ENCODE measurements around the gene USP36.
A peak's percentile ranks its signal among the peaks of the same experiment; 100 is the strongest.
"Not testable (repeated sequence)": the region's sequence is repeated elsewhere in the genome, so short reads cannot be mapped to it uniquely, and the experiment has no call there.

USP36 gene

DNA sequence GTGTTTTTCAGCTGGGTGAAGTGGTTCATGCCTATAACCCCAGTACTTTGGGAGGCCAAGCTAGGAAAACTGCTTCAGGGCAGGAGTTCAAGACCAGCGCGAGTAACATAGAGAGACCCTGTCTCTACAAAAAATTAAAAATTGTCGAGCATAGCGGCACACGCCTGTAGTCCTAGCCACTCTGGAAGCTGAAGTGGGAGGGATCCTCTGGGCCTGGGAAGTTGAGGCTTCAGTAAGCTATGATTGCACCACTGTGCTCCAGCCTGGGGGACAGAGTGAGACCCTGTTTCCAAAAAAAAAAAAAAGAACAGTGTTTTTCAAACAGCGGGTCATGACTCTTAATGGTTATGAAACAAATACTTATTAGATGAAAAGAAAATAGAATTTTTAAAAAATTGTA lies 56.3 kb downstream of the USP36 start:
- H3K9ac ChIP-seq (ENCODE audit: low read depth in 1 of 2, low read length in 2 of 2) = no peak overlapping the region
- no peak overlapping the region for H3K27ac ChIP-seq (ENCODE audit: low read depth, low read length)
- no peaks in the 10 kb centered on the region for H3K9me3 ChIP-seq (ENCODE audit: control insufficient read depth in 1 of 2, low read length in 2 of 2)
- H3K36me3 ChIP-seq (ENCODE audit: control insufficient read depth in 1 of 2, insufficient read depth in 2 of 2, low read length in 2 of 2) = peaks cover 0 to 4% of the 10 kb centered on the region in 2 donors
- H3K4me1 ChIP-seq (ENCODE audit: control insufficient read depth in 1 of 2, insufficient read depth in 2 of 2, low read length in 2 of 2) = peaks cover 16 to 17% of the 10 kb centered on the region in 2 donors
- H3K4me3 ChIP-seq (ENCODE audit: low read depth in 1 of 2, low read length in 2 of 2) = no peak overlapping the region
- no peaks in the 10 kb centered on the region for H3K27me3 ChIP-seq (ENCODE audit: control insufficient read depth in 1 of 2, insufficient read depth in 2 of 2, low read length in 2 of 2)

DNA sequence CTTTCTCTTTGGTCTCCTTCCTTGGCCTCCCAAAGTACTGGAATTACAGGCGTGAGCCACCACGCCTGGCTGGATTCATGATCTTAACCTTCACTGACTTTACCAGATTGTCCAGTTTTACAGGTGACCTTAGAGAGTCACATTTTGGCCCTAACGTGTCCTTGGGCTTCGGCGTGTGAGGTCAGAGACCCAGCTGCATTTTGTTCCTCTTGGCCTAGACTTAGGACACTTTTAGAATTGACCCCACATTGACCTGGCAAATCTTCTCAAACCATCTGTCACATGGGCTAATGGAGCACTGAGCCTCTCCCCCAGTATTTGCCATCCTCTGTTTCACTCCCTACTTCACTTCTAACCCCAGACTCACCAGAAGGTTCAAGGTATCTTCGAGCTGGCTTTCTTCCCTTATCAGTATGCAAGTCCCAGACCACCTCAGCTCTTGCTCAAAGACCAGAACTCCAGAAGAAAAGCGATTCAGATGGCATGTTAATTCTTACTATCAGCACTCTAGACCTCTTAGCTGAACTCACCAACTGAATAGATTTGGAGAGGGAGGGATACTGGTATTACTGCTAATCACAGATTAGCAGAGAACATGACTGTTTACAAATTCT lies 56.8 kb downstream of the USP36 start:
- Histone ChIP-seq H3K27ac (ENCODE audit: low read depth, low read length) (no peak overlapping the region), H3K36me3 (ENCODE audit: control insufficient read depth in 1 of 2, insufficient read depth in 2 of 2, low read length in 2 of 2) (peaks cover 0 to 4% of the 10 kb centered on the region in 2 donors), H3K9me3 (ENCODE audit: control insufficient read depth in 1 of 2, low read length in 2 of 2) (no peaks in the 10 kb centered on the region), H3K4me3 (ENCODE audit: low read depth in 1 of 2, low read length in 2 of 2) (no peak overlapping the region), H3K4me1 (ENCODE audit: control insufficient read depth in 1 of 2, insufficient read depth in 2 of 2, low read length in 2 of 2) (peaks cover 16 to 17% of the 10 kb centered on the region in 2 donors), H3K9ac (ENCODE audit: low read depth in 1 of 2, low read length in 2 of 2) (no peak overlapping the region), H3K27me3 (ENCODE audit: control insufficient read depth in 1 of 2, insufficient read depth in 2 of 2, low read length in 2 of 2) (no peaks in the 10 kb centered on the region)

DNA sequence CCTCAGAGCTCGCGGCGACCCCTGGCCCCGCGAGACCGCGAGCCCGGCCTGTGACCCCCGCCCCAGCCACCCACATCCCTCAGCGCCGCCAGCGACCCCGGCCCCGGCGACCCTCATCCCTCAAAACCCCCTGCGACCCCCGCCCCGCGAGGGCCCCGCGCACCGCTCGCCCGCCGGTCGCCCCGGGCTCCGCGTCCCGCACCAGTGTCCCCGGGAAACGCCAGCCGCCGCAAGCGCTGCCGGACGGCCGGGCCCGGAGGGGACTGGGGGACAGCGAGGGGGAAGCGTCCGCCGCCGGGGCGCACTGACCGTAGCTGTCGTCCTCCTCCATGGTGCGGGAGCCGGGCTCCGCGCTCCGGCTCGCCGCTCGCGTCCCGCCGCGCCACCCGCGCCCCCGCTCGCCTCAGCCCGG lies 58.7 kb downstream of the USP36 start, which contains the start of gene CYTH1:
Gene CYTH1 (minus strand): TSS at position 381 of the 412 bp plus-strand sequence. CDS start 50 bp downstream, at position 331.
- Histone ChIP-seq H3K9ac (ENCODE audit: low read depth in 1 of 2, low read length in 2 of 2) (peak within 1 kb of the TSS; percentile 86 to 99), H3K4me1 (ENCODE audit: control insufficient read depth in 1 of 2, insufficient read depth in 2 of 2, low read length in 2 of 2) (peaks cover 16 to 17% of the 10 kb centered on the region in 2 donors), H3K36me3 (ENCODE audit: control insufficient read depth in 1 of 2, insufficient read depth in 2 of 2, low read length in 2 of 2) (no peaks in the 10 kb centered on the region), H3K27me3 (ENCODE audit: control insufficient read depth in 1 of 2, insufficient read depth in 2 of 2, low read length in 2 of 2) (no peaks in the 10 kb centered on the region), H3K4me3 (ENCODE audit: low read depth in 1 of 2, low read length in 2 of 2) (peak within 1 kb of the TSS; percentile 86 to 90), H3K9me3 (ENCODE audit: control insufficient read depth in 1 of 2, low read length in 2 of 2) (no peaks in the 10 kb centered on the region), H3K27ac (ENCODE audit: low read depth, low read length) (peak within 1 kb of the TSS; percentile 94)

DNA sequence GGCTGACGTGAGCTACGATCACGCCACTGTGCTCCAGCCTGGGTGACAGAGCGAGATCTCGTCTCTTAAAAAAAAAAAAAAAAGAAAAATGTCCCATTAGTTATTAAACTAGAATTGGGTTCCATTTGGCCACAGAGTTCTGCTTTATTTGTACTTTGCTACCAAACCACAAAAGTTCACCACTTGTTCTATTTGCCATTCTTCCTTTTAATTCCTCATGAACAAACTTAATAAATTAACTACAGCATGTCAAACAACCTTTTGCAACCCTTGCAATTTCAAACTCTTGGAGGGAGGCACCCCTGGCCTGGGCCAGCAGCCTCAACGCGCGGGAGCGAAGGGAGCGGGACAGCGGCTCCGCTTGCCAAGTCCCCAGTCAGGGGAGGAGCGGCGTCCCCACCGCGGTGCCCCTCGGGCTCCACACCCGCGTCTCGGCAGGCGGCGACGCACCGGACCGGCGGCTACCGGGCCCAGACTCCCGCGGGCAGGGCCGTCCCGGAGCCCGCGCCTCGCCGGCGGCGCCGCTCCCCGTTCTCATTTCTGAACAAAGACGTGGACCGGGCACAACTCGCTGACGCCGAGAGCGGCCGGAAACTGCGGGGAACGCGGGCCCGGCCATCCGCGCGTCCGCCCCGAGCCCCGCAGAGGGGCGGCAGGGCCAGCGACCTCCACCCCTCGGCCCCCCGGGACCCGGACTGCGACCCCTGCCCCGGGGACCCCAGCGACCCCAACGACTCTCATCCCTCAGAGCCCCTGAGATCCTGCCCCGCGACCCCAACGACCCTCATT lies 59.3 kb downstream of the USP36 start:
- H3K9me3 ChIP-seq (ENCODE audit: control insufficient read depth in 1 of 2, low read length in 2 of 2) = no peaks in the 10 kb centered on the region
- H3K4me1 ChIP-seq (ENCODE audit: control insufficient read depth in 1 of 2, insufficient read depth in 2 of 2, low read length in 2 of 2) = peaks cover 16 to 17% of the 10 kb centered on the region in 2 donors
- peak overlapping the region; percentile 80 for H3K27ac ChIP-seq (ENCODE audit: low read depth, low read length)
- H3K9ac ChIP-seq (ENCODE audit: low read depth in 1 of 2, low read length in 2 of 2) = peak overlapping the region; percentile 79 to 86
- peak overlapping the region; percentile 79 to 81 for H3K4me3 ChIP-seq (ENCODE audit: low read depth in 1 of 2, low read length in 2 of 2)
- H3K36me3 ChIP-seq (ENCODE audit: control insufficient read depth in 1 of 2, insufficient read depth in 2 of 2, low read length in 2 of 2) = no peaks in the 10 kb centered on the region
- no peaks in the 10 kb centered on the region for H3K27me3 ChIP-seq (ENCODE audit: control insufficient read depth in 1 of 2, insufficient read depth in 2 of 2, low read length in 2 of 2)

DNA sequence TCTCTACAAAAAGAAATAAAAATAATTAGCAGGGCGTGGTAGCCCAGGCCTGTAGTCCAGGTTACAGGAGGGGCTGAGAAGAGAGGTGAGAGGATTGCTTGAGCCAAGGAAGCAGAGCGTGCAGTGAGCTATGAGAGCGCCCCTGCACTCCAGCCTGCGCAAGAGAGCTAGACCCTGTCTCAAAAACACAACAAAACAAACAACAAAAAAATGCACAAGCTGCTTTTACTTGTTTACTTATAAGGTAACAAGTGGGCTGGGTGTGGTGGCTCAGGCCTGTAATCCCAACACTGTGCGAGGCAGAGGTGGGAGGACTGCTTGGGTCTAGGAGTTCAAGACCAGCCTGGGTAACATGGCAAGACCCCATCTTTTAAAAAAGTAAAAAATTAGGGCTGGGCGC lies 60.3 kb downstream of the USP36 start:
- H3K9ac ChIP-seq (ENCODE audit: low read depth in 1 of 2, low read length in 2 of 2) = peak overlapping the region; percentile 54 to 55

DNA sequence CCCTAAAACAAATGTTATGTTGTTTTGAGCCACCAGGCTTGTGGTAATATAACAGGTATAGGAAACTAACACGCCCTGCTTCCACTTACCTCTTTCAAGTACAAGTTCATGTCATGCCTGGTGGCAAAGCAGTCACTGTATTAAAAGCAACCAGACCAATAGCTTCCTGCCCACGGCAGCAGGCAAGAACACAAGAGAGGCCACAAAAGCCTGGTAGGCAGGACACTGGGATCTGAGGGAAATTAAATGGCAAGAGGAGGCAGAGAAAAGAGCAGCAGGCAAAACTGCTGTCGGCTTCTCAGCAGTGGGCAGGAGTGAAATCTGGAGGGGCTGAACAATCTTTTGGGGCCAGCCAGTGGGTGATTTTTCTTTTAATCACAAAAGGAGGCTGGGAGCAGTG lies 60.8 kb downstream of the USP36 start:
- Histone ChIP-seq H3K9ac (ENCODE audit: low read depth in 1 of 2, low read length in 2 of 2) (peak overlapping the region; percentile 54 to 55), H3K4me1 (ENCODE audit: control insufficient read depth in 1 of 2, insufficient read depth in 2 of 2, low read length in 2 of 2) (peaks cover 16 to 17% of the 10 kb centered on the region in 2 donors), H3K36me3 (ENCODE audit: control insufficient read depth in 1 of 2, insufficient read depth in 2 of 2, low read length in 2 of 2) (no peaks in the 10 kb centered on the region), H3K27me3 (ENCODE audit: control insufficient read depth in 1 of 2, insufficient read depth in 2 of 2, low read length in 2 of 2) (no peaks in the 10 kb centered on the region), H3K9me3 (ENCODE audit: control insufficient read depth in 1 of 2, low read length in 2 of 2) (no peaks in the 10 kb centered on the region), H3K4me3 (ENCODE audit: low read depth in 1 of 2, low read length in 2 of 2) (peak overlapping the region in 1 of 2 donors; percentile 50), H3K27ac (ENCODE audit: low read depth, low read length) (peak overlapping the region; percentile 70)

More for the DNA sequence above, 60.3 kb downstream of the USP36 start:
- Histone ChIP-seq H3K4me3 (ENCODE audit: low read depth in 1 of 2, low read length in 2 of 2) (peak overlapping the region in 1 of 2 donors; percentile 50), H3K4me1 (ENCODE audit: control insufficient read depth in 1 of 2, insufficient read depth in 2 of 2, low read length in 2 of 2) (peaks cover 16 to 17% of the 10 kb centered on the region in 2 donors), H3K36me3 (ENCODE audit: control insufficient read depth in 1 of 2, insufficient read depth in 2 of 2, low read length in 2 of 2) (no peaks in the 10 kb centered on the region), H3K9me3 (ENCODE audit: control insufficient read depth in 1 of 2, low read length in 2 of 2) (no peaks in the 10 kb centered on the region), H3K27ac (ENCODE audit: low read depth, low read length) (peak overlapping the region; percentile 70), H3K27me3 (ENCODE audit: control insufficient read depth in 1 of 2, insufficient read depth in 2 of 2, low read length in 2 of 2) (no peaks in the 10 kb centered on the region)

DNA sequence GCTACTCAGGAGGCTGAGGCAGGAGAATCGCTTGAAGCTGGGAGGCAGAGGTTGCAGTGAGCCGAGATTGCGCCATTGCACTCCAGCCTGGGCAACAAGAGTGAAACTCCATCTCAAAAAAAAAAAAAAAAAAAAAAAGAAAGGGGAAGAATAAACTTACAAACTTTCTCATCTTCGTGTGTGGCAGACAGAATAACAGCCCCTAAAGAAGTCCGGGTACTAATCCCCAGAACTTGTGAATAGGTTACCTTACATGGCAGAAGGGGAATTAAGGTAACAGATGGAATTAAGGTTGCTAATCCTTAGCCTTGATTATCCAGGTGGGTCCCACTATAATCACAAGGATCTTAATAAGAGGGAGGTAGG lies 61.3 kb downstream of the USP36 start:
- H3K27me3 ChIP-seq (ENCODE audit: control insufficient read depth in 1 of 2, insufficient read depth in 2 of 2, low read length in 2 of 2); H3K9me3 ChIP-seq (ENCODE audit: control insufficient read depth in 1 of 2, low read length in 2 of 2); H3K36me3 ChIP-seq (ENCODE audit: control insufficient read depth in 1 of 2, insufficient read depth in 2 of 2, low read length in 2 of 2): not testable (repeated sequence)
- peaks cover 20 to 22% of the 10 kb centered on the region in 2 donors for H3K4me1 ChIP-seq (ENCODE audit: control insufficient read depth in 1 of 2, insufficient read depth in 2 of 2, low read length in 2 of 2)
- peak overlapping the region; percentile 54 to 55 for H3K9ac ChIP-seq (ENCODE audit: low read depth in 1 of 2, low read length in 2 of 2)
- peak overlapping the region in 1 of 2 donors; percentile 50 for H3K4me3 ChIP-seq (ENCODE audit: low read depth in 1 of 2, low read length in 2 of 2)
- peak overlapping the region; percentile 70 for H3K27ac ChIP-seq (ENCODE audit: low read depth, low read length)

DNA sequence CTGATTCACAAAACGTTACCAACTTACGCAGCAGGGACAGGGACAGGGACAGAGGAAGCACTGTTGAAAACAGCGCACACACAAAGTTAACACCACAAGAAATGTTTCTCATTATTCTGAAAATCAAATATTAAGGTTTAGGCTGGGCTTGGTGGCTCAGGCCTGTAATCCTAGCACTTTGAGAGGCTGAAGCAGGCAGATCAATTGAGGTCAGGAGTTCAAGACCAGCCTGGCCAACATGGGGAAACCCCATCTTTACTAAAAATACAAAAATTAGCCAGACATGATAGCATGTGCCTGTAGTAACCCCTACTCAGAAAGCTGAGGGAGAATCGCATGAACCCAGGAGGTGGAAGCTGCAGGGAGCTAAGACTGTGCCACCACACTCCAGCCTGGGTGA lies 62.7 kb downstream of the USP36 start:
- no peak overlapping the region for H3K9ac ChIP-seq (ENCODE audit: low read depth in 1 of 2, low read length in 2 of 2)
- no peaks in the 10 kb centered on the region for H3K36me3 ChIP-seq (ENCODE audit: control insufficient read depth in 1 of 2, insufficient read depth in 2 of 2, low read length in 2 of 2)
- H3K4me1 ChIP-seq (ENCODE audit: control insufficient read depth in 1 of 2, insufficient read depth in 2 of 2, low read length in 2 of 2) = peaks cover 19 to 20% of the 10 kb centered on the region in 2 donors
- no peak overlapping the region for H3K27ac ChIP-seq (ENCODE audit: low read depth, low read length)
- no peak overlapping the region for H3K4me3 ChIP-seq (ENCODE audit: low read depth in 1 of 2, low read length in 2 of 2)
- no peaks in the 10 kb centered on the region for H3K9me3 ChIP-seq (ENCODE audit: control insufficient read depth in 1 of 2, low read length in 2 of 2)
- no peaks in the 10 kb centered on the region for H3K27me3 ChIP-seq (ENCODE audit: control insufficient read depth in 1 of 2, insufficient read depth in 2 of 2, low read length in 2 of 2)

DNA sequence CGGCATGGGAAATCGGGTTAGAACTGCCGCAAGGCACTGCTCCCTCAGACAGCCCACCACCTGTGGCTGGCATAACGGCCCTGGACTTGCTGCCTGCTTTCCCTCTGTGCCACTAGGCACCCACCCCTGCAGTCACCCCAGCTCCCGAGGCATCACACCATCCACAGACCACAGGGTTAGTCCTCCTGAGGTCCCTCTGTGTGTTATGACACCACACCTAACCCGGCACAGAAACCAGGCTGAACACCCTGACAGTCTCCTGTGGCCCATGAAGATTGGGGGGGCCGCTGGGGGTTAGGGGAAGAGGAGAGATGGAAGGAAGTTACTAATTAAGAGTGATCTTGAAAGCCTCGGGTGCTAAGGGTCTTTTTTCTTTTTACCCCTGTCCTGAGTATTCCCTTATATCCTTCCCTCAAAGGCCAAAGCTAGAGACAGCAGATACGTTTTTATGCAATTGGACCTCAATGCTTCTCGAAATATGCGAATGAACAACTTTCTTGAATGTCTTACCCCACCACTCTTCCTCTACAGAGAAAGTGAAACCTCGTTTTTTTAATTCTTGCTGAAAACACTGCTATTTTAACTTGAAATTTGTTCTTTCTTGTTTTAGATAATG lies 65.5 kb downstream of the USP36 start:
- Histone ChIP-seq H3K9me3 (ENCODE audit: control insufficient read depth in 1 of 2, low read length in 2 of 2) (no peaks in the 10 kb centered on the region), H3K4me1 (ENCODE audit: control insufficient read depth in 1 of 2, insufficient read depth in 2 of 2, low read length in 2 of 2) (peaks cover 13 to 15% of the 10 kb centered on the region in 2 donors), H3K4me3 (ENCODE audit: low read depth in 1 of 2, low read length in 2 of 2) (peak overlapping the region; percentile 48 to 57), H3K27me3 (ENCODE audit: control insufficient read depth in 1 of 2, insufficient read depth in 2 of 2, low read length in 2 of 2) (no peaks in the 10 kb centered on the region), H3K36me3 (ENCODE audit: control insufficient read depth in 1 of 2, insufficient read depth in 2 of 2, low read length in 2 of 2) (no peaks in the 10 kb centered on the region), H3K9ac (ENCODE audit: low read depth in 1 of 2, low read length in 2 of 2) (peak overlapping the region; percentile 60), H3K27ac (ENCODE audit: low read depth, low read length) (peak overlapping the region; percentile 70)

DNA sequence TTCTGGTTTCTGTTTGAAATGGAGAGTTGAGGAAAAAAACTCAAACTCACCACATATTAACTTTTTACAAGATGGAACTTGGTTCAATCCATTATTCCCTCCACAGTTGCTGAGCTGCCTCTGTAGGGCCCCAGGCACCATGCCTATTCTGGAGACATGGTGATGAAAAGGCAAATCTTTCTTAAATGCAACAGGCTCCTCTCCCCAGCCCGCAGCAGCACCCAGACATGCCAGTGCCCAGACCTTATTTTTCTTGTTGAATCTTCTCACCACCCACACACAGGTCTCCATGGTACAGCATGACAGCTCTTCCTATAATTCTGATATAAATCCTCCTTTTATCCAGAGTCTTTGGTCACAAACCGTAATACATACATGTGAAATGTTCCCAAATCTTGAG lies 66.2 kb downstream of the USP36 start:
- peak overlapping the region; percentile 70 for H3K27ac ChIP-seq (ENCODE audit: low read depth, low read length)
- no peaks in the 10 kb centered on the region for H3K27me3 ChIP-seq (ENCODE audit: control insufficient read depth in 1 of 2, insufficient read depth in 2 of 2, low read length in 2 of 2)
- H3K4me3 ChIP-seq (ENCODE audit: low read depth in 1 of 2, low read length in 2 of 2) = peak overlapping the region; percentile 48 to 57
- peaks cover 8 to 13% of the 10 kb centered on the region in 2 donors for H3K4me1 ChIP-seq (ENCODE audit: control insufficient read depth in 1 of 2, insufficient read depth in 2 of 2, low read length in 2 of 2)
- no peaks in the 10 kb centered on the region for H3K9me3 ChIP-seq (ENCODE audit: control insufficient read depth in 1 of 2, low read length in 2 of 2)
- no peaks in the 10 kb centered on the region for H3K36me3 ChIP-seq (ENCODE audit: control insufficient read depth in 1 of 2, insufficient read depth in 2 of 2, low read length in 2 of 2)
- H3K9ac ChIP-seq (ENCODE audit: low read depth in 1 of 2, low read length in 2 of 2) = peak overlapping the region; percentile 60

All from duodenal mucosa (tissue), 2 donors.